Measurements from ENCODE around the gene RGPD4.

Gene RGPD4

DNA sequence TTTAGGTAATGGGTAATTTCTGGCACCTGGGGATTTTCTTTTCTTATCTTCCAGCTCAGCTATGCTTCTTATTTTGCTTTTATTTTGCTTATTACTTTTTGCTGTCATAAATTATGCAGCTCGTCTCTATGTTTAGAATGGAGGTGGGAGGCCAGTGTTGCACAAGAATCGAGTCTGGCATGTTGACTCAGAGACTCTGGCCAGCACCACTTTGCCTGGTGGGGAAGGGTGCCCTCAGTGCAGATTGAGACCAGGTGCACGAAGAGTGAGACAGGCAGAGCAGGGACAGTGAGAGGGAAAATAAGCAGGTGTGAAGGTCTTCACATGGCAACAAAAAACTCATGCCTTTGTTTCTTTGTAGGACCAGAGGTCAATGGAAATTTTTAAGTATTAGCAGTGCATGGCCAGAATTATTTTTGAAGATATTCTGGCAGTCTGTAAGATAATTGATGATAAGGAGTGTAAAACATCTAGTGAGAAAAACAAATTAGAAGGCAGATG is 100.4 kb downstream of the RGPD4 start:
- DNase-seq (ENCODE audit: low read depth), result no peak

DNA sequence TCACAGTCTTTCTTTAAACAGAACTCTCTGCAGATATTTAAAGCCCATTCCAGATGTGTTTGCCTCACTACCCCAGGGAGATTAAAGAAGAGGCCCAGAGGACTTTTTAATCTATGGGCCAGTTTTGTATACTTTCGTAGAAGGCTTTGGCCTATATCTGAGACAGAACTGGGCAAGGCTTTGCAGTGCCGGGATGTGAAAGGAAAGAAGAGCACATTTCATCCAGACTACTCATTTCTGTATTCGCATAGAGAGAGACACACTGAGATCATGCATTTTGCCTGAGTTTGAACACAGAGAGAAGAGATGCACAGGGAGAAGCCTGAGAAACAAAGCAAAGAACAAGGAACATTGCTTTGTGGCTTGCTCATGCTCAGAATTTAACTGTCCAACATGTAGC is 104.7 kb downstream of the RGPD4 start:
- no peak for DNase-seq (ENCODE audit: low read depth)

DNA sequence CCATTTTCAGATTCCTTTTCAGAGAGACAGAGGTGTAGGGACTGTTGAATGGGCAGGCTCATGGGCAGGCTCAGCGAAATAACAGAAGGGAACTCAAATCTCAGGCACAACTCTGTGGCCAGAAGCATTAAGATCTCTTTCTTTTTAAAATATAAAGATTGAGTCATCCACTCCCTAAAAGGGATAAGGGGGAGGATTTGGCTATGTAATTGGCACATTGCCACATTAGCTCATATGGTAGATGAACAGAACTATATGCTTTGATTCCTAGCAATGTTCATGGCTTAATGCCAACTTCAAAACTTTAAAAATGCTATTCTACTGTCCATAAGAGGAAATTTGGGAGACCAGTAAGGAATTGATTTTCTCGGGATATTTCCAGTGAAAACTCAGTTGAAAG is 105.8 kb downstream of the RGPD4 start:
- DNase-seq (ENCODE audit: low read depth), result no peak

DNA sequence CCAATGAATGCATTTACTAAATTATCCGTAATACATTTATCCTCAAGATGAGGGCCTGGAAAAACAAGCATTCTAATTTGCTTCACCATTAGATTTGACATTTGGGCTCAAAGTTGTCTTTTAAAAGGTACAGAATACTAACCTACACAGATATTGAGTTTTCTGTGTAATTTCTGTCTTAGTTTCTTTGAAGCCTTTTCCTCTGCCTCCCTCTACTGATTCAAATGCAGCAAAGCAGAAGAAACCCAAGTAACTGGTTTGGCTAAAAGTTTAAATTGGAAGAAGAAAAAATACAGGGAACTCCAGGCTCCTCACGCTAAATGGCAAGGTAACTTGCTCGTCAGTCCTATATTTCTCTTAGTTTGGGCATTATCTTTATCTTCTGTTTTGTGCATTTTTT is 106.3 kb downstream of the RGPD4 start:
- DNase-seq (ENCODE audit: low read depth), result no peak

DNA sequence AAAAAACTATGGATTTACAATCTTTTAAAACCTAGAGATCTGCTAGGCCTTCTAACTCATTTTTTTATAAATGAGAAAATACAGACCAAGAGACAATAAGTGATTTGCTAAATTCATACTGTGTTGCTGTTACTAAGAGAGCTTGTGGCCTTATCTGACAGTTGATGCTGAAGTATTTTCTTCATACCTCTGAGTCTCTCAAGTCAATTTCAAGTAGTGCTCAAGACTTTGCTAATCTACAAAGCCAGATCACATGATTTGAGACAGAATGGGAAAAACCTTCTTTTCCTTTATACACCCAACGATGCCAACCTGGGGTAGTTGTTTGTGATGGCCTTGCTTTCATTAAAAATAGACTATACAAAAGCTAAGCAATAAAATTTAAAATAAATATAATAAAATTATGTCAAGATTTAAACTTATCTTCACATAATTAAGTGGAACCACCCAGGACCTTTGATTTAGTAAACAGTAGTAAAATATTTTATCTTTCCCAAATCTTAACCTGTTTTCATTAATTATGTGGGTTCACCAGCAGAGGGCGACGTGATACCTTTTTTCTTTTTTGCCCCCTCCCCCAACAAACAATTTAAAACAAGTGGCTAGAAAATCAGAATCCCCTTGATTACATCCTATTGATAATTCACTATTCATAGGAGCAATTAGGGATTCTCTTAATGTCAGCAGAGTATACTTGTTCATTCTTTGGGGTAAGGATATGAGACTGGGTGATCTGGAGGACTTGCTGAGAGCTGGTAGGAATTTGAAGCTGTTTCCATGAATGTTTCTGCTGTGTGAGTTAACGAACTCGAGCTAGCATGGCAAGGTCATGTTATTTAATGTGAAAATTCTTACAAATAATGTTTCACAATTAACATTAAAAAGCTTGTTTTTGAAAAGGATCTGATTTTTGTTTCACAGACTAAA is 110.0 kb downstream of the RGPD4 start:
- no peak for DNase-seq (ENCODE audit: low read depth)

Measured in T follicular helper cell (primary cell).